ENCODE results near the gene ZNF385B.

- TF ChIP-seq CTCF (IDR thresholded peaks at IDR 0.05) (no peak), EP300 (IDR thresholded peaks at IDR 0.05) (no peak)
These were observed 32.2 kb upstream of the ZNF385B start for GRCh38 chr2:179893616-179894015.
